ENCODE data around the gene NFE2L3.

GRCh38 chr7:26182706-26183105 lies 30.7 kb downstream of the NFE2L3 start:
- TF ChIP-seq CTCF (IDR thresholded peaks at IDR 0.05): no peak
- TF ChIP-seq POLR2A (IDR thresholded peaks at IDR 0.05): no peak
- TF ChIP-seq POLR2AphosphoS5 (IDR thresholded peaks at IDR 0.05): no peak

Measured in suprapubic skin (tissue), 4 donors.